GM19455 (cell line): ENCODE results near the gene TOR1A.
"Not testable (repeated sequence)": the region's sequence is repeated elsewhere in the genome, so short reads cannot be mapped to it uniquely, and the experiment has no call there.

ENCODE experiments used
- ATAC-seq: cut with Tn5 transposase; IDR thresholded peaks from one replicate; pipeline ENCODE4 v1.9.1; 2021; ENCODE audit not compliant: unreplicated experiment

The TOR1A gene

GRCh38 chr9:129823542-129823934, 398 bp downstream of the TOR1A start:
- no peak for ATAC-seq

- no peak for ATAC-seq
Observed at GRCh38 chr9:129822898-129823541, 916 bp downstream of the TOR1A start.

GRCh38 chr9:129816501-129817435, 7.2 kb downstream of the TOR1A start:
- no peak for ATAC-seq

GRCh38 chr9:129815278-129815677, 8.7 kb downstream of the TOR1A start:
- ATAC-seq, result no peak

- ATAC-seq, result no peak
Observed at GRCh38 chr9:129814432-129815223, 9.3 kb downstream of the TOR1A start.

GRCh38 chr9:129813661-129814060, 10.3 kb downstream of the TOR1A start:
- no peak for ATAC-seq

- ATAC-seq, result no peak
Observed at GRCh38 chr9:129812385-129812784, 11.6 kb downstream of the TOR1A start.

- no peak for ATAC-seq
Observed at GRCh38 chr9:129811967-129812363, 12.0 kb downstream of the TOR1A start.

GRCh38 chr9:129810788-129811187, 13.1 kb downstream of the TOR1A start:
- ATAC-seq, result no peak

- ATAC-seq, result no peak
Observed at GRCh38 chr9:129810116-129810515, 13.8 kb downstream of the TOR1A start.

GRCh38 chr9:129809346-129809745, 14.6 kb downstream of the TOR1A start:
- ATAC-seq, result no peak

- no peak for ATAC-seq
Observed at GRCh38 chr9:129806061-129806460, 17.9 kb downstream of the TOR1A start.

- ATAC-seq, result peak; percentile 9
Observed at GRCh38 chr9:129803676-129804060, 20.3 kb downstream of the TOR1A start.

- ATAC-seq, result peak; percentile 89
Observed at GRCh38 chr9:129802833-129803675, 20.9 kb downstream of the TOR1A start, which contains the start of gene TOR1B. TSS of gene TOR1B (plus strand) at chr9:129803184. CDS start at chr9:129803213, 29 bp downstream.

- no peak for ATAC-seq
Observed at GRCh38 chr9:129801504-129801903, 22.4 kb downstream of the TOR1A start.

- no peak for ATAC-seq
Observed at GRCh38 chr9:129798973-129799372, 25.0 kb downstream of the TOR1A start.

GRCh38 chr9:129796029-129796428, 27.9 kb downstream of the TOR1A start:
- ATAC-seq, result not testable (repeated sequence)

GRCh38 chr9:129794549-129794948, 29.4 kb downstream of the TOR1A start:
- ATAC-seq, result no peak

- ATAC-seq, result no peak
Observed at GRCh38 chr9:129786481-129786880, 37.5 kb downstream of the TOR1A start.

GRCh38 chr9:129785866-129786265, 38.1 kb downstream of the TOR1A start:
- ATAC-seq, result no peak
